SK-N-MC (cell line): ENCODE data around the gene RUNX1.

Experiments
- EZH2 ChIP-seq: fragments of 200-600 bp; sonication (generic); IDR thresholded peaks from one replicate; pipeline ENCODE4 v1.6.1; 2017; ENCODE audit warnings: antibody characterized with exemption
- FOXP2 ChIP-seq: optimal IDR thresholded peaks from 2 replicates; pipeline ENCODE3; 2011; ENCODE audit warnings: mild to moderate bottlenecking, moderate library complexity; ENCODE audit not compliant: insufficient read depth; ENCODE audit errors: extremely low read length, control extremely low read depth
- POLR2AphosphoS5 ChIP-seq: IDR thresholded peaks from 2 replicates; pipeline ENCODE4 v1.6.1; 2012; ENCODE audit warnings: mild to moderate bottlenecking, low read depth, low read length, borderline replicate concordance

DNA sequence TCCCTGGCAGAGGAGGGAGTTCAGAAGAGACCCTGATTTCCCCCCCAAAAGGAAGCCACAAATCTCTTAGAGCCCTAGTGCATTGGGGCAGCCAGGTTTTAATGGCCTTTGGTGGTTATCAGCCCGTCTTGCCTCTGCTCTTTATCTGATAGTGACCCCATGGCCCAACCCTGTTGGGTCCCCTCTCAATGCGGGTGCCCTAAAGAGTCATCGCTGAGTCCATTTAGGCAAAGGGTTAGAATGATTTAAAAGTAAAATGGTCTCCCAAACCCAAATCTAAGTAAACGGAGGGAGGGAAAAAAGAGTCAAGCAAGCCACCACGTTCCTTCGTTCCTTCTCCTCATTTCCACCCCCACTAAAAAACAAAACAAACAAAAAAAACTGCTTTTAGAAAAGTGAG lies 164.0 kb downstream of the RUNX1 start:
- TF ChIP-seq POLR2AphosphoS5 (no peak), EZH2 (no peak), FOXP2 (no peak)
